GM12878 (cell line): ENCODE results near the gene CAPRIN2. TPM values are rescaled to one million over a fixed set of nuclear protein-coding genes. Genes with fewer than 3 reads are reported as not detected.

ENCODE experiments used
- ATAC-seq: fragments of 200-7000 bp; cut with Tn5 transposase; 3 replicates; pipeline ENCODE4 v1.9.1; 2020; ENCODE audit warnings: mild to moderate bottlenecking, moderate library complexity
- BruUV-seq: library from RNA; stranded (reverse); fragments of 400-500 nt; replicated peaks from 2 replicates; lab custom pipeline; 2021; lab: Mats Ljungman, UMichigan
- CTCF ChIA-PET: fragments of 300-600 bp; sonication (Branson Sonifier 250); formaldehyde crosslinking; extraction: SDS; loops from one replicate; lab custom pipeline; 2021; ENCODE audit warnings: inconsistent platforms; lab: Yijun Ruan, JAX
- POLR2A ChIA-PET: fragments of 350-600 bp; formaldehyde crosslinking; extraction: SDS; loops from one replicate; lab custom pipeline; 2021; ENCODE audit warnings: inconsistent platforms; lab: Charles Lee
- RAD21 ChIA-PET: fragments of 300-600 bp; sonication (Branson Sonifier 250); formaldehyde crosslinking; loops from one replicate; lab custom pipeline; 2023; ENCODE audit warnings: antibody characterized with exemption; ENCODE audit not compliant: unreplicated experiment; lab: Charles Lee
- SMC1A ChIA-PET: fragments of 300-600 bp; sonication (Branson Sonifier 250); formaldehyde crosslinking; loops from one replicate; lab custom pipeline; 2023; ENCODE audit not compliant: unreplicated experiment, uncharacterized antibody; lab: Charles Lee
- DNase-seq: peaks from one replicate; pipeline ENCODE4 v3.0.0-alpha.2; 2011; ENCODE audit warnings: low read depth, low spot score
- FAIRE-seq: peaks from 3 replicates; lab custom pipeline; 2011; peaks lifted over from hg19 to GRCh38; lab: Jason Lieb, UNC
- H2AFZ ChIP-seq: 2 replicates; pipeline ENCODE4 v1.6.0; 2011; ENCODE audit warnings: low read depth, low read length, control low read depth; ENCODE audit not compliant: control insufficient read depth
- H3K27ac ChIP-seq: 2 replicates; pipeline ENCODE4 v1.5.1; 2011; ENCODE audit warnings: control low read depth; ENCODE audit not compliant: control insufficient read depth, insufficient read depth
- H3K27me3 ChIP-seq, 2 experiments: replicated peaks in 1 of 2; 2 replicates each; pipeline versions ENCODE4 v1.6.0 to v1.6.1; 2011; ENCODE audit warnings: low read length in 1 of 2; ENCODE audit not compliant: control insufficient read depth in 2 of 2, insufficient read depth in 2 of 2
- H3K36me3 ChIP-seq, 2 experiments: 2 replicates each; pipeline ENCODE4 v1.5.1; 2011; ENCODE audit warnings: low read length in 1 of 2; ENCODE audit not compliant: control insufficient read depth in 2 of 2, insufficient read depth in 2 of 2
- H3K4me1 ChIP-seq: 2 replicates; pipeline ENCODE4 v1.6.1; 2011; ENCODE audit warnings: mild to moderate bottlenecking, low read length, moderate library complexity, mixed read lengths; ENCODE audit not compliant: control insufficient read depth, insufficient read depth
- H3K4me2 ChIP-seq: 2 replicates; pipeline ENCODE4 v1.6.0; 2011; ENCODE audit warnings: control low read depth; ENCODE audit not compliant: control insufficient read depth, insufficient read depth
- H3K4me3 ChIP-seq: fragments of 200-600 bp; sonication (generic); 2 replicates; pipeline ENCODE4 v1.5.1; 2016
- H3K79me2 ChIP-seq: 2 replicates; pipeline ENCODE4 v1.6.0; 2011; ENCODE audit warnings: low read length; ENCODE audit not compliant: control insufficient read depth, insufficient read depth
- H3K9ac ChIP-seq: 2 replicates; pipeline ENCODE4 v1.8.0; 2011; ENCODE audit warnings: low read length, control low read depth, mixed read lengths; ENCODE audit not compliant: control insufficient read depth, insufficient read depth
- H3K9me3 ChIP-seq: replicated peaks from 3 replicates; pipeline ENCODE4 v1.5.1; 2011; ENCODE audit warnings: mild to moderate bottlenecking, low read length; ENCODE audit not compliant: control insufficient read depth, insufficient read depth
- H4K20me1 ChIP-seq: 2 replicates; pipeline ENCODE4 v1.6.0; 2011; ENCODE audit not compliant: control insufficient read depth, insufficient read depth
- ASH2L ChIP-seq: fragments of 300-600, 200-600 bp; sonication (generic); IDR thresholded peaks from 2 replicates; pipeline ENCODE4 v1.6.1; 2017; ENCODE audit warnings: low read depth, mild to moderate bottlenecking, borderline replicate concordance
- BCL11A ChIP-seq: IDR thresholded peaks from 2 replicates; pipeline ENCODE4 v1.6.1; 2011; ENCODE audit warnings: low read depth, low read length
- BMI1 ChIP-seq: fragments of 450-650 bp; IDR thresholded peaks from 2 replicates; pipeline ENCODE4 v1.6.1; 2016; ENCODE audit warnings: mild to moderate bottlenecking, moderate library complexity, borderline replicate concordance
- BRCA1 ChIP-seq: IDR thresholded peaks from 2 replicates; pipeline ENCODE4 v1.6.1; 2011; ENCODE audit warnings: low read depth, low read length, improper control_type of control experiment
- CHD4 ChIP-seq: fragments of 200-600 bp; sonication (generic); IDR thresholded peaks from 2 replicates; pipeline ENCODE4 v1.6.1; 2016; ENCODE audit warnings: mild to moderate bottlenecking
- CTCF ChIP-seq, 3 experiments: IDR thresholded peaks in 2 of 3; conservative IDR thresholded peaks in 1 of 3; 2 replicates each; pipeline ENCODE4 v1.5.1; 2011; ENCODE audit warnings: low read depth in 3 of 3, low read length in 3 of 3, mild to moderate bottlenecking in 3 of 3, control low read depth in 2 of 3, moderate library complexity in 2 of 3, inconsistent platforms in 1 of 3, mixed read lengths in 1 of 3; ENCODE audit not compliant: control insufficient read depth in 2 of 3, insufficient read depth in 1 of 3; ENCODE audit errors: extremely low read depth in 1 of 3
- ESRRA ChIP-seq: IDR thresholded peaks from 2 replicates; pipeline ENCODE4 v1.6.1; 2012; ENCODE audit warnings: mild to moderate bottlenecking, low read length, improper control_type of control experiment
- GATAD2B ChIP-seq: fragments of 450-650 bp; conservative IDR thresholded peaks from 2 replicates; pipeline ENCODE4 v1.6.1; 2017; ENCODE audit warnings: low read depth, mild to moderate bottlenecking, moderate library complexity
- MEF2A ChIP-seq: IDR thresholded peaks from 2 replicates; pipeline ENCODE4 v1.6.1; 2011; ENCODE audit warnings: low read depth, mild to moderate bottlenecking, low read length, moderate library complexity; ENCODE audit not compliant: insufficient read depth
- MXI1 ChIP-seq: fragments of 150-350 bp; IDR thresholded peaks from 2 replicates; pipeline ENCODE4 v1.6.1; 2011; ENCODE audit warnings: low read depth, mild to moderate bottlenecking, inconsistent platforms, low read length, improper control_type of control experiment
- MYB ChIP-seq: fragments of 150-350 bp; IDR thresholded peaks from 2 replicates; pipeline ENCODE4 v1.6.1; 2014; ENCODE audit warnings: mild to moderate bottlenecking, low read depth, low read length, borderline replicate concordance
- NFIC ChIP-seq: IDR thresholded peaks from 2 replicates; pipeline ENCODE4 v1.6.1; 2012; ENCODE audit warnings: low read depth, mild to moderate bottlenecking, inconsistent platforms, low read length, moderate library complexity
- NRF1 ChIP-seq: conservative IDR thresholded peaks from 2 replicates; pipeline ENCODE4 v1.6.1; 2011; ENCODE audit warnings: mild to moderate bottlenecking, low read depth, low read length, improper control_type of control experiment
- POLR2AphosphoS2 ChIP-seq: IDR thresholded peaks from 2 replicates; pipeline ENCODE4 v1.6.1; 2011; ENCODE audit warnings: low read depth, mild to moderate bottlenecking, low read length, improper control_type of control experiment, moderate library complexity
- SRF ChIP-seq, 2 experiments: IDR thresholded peaks; 2 replicates each; pipeline ENCODE4 v1.6.1; 2011; ENCODE audit warnings: low read depth in 2 of 2, low read length in 2 of 2, mild to moderate bottlenecking in 1 of 2, moderate library complexity in 1 of 2
- TCF7 ChIP-seq: IDR thresholded peaks from 2 replicates; pipeline ENCODE4 v1.6.1; 2014; ENCODE audit warnings: antibody characterized with exemption, borderline replicate concordance
- WRNIP1 ChIP-seq: IDR thresholded peaks from 2 replicates; pipeline ENCODE4 v1.6.1; 2011; ENCODE audit warnings: low read depth, low read length, improper control_type of control experiment, borderline replicate concordance
- YY1 ChIP-seq: IDR thresholded peaks from 2 replicates; pipeline ENCODE4 v1.6.1; 2011; ENCODE audit warnings: low read depth, mild to moderate bottlenecking, low read length
- ZBED1 ChIP-seq: IDR thresholded peaks from 2 replicates; pipeline ENCODE4 v1.6.1; 2016; ENCODE audit warnings: borderline replicate concordance
- WGBS: methylation state at CpG from one replicate; pipeline ENCODE4 v1.1.6; 2016; ENCODE audit warnings: low lambda C conversion rate; ENCODE audit not compliant: insufficient replicate concordance, insufficient coverage; ENCODE audit errors: missing lambda C conversion rate; 5-methylcytosine and 5-hydroxymethylcytosine counted together
- in situ Hi-C: fragments of 300-500 bp; cut with MboI; formaldehyde crosslinking; loops from 9 replicates; pipeline ENCODE4 v1.14.3; 2018; ENCODE audit warnings: mixed read lengths
- intact Hi-C: fragments of 100-400 bp; cut with micrococcal nuclease; formaldehyde crosslinking; loops from one replicate; pipeline ENCODE4 v1.14.2; 2022; ENCODE audit not compliant: unreplicated experiment
- polyA plus RNA-seq, 11 experiments: library from polyadenylated mRNA; depleted of rRNA in 4 of 11; unstranded in 6 of 11; stranded (reverse) in 5 of 11; fragments of >200 nt; fragmentation: Nextera tagmentation in 4 of 11; fragmentation: Illumina TruSeq in 1 of 11; extraction: Ambion mirVana in 4 of 11; extraction: Trizol in 1 of 11; gene quantifications; 1 replicate in 1 of 11; 2 replicates in 10 of 11; pipeline versions ENCODE4 v1.2.1 to v1.2.3, GENCODE V29; 2011 to 2016; ENCODE audit warnings: inconsistent platforms in 2 of 11, missing spikeins in 2 of 11, low read depth in 1 of 11
- total RNA-seq, 4 experiments: library from RNA; depleted of rRNA in 3 of 4; stranded (reverse); fragments of >200 nt in 3 of 4; fragmentation: Illumina TruSeq in 1 of 4; extraction: Trizol in 1 of 4; gene quantifications; 2 replicates each; pipeline versions ENCODE4 v1.2.1 to v1.2.3, GENCODE V29; 2013 to 2021

Gene CAPRIN2
- total and polyA plus RNA-seq, 10 of the 15 experiments (the other 5 are each of a cell fraction or from before 2014, with no cell fraction given) = 1.2 to 13.6 (median 8.2) TPM

GRCh38 chr12:30753233-30753632 is 1.5 kb downstream of the CAPRIN2 start (continued):
- TF ChIP-seq TCF7 (no peak), ESRRA (no peak), NRF1 (no peak), YY1 (0 out of 2 replicates have a peak, but pooled peaks have one; percentile 7), BCL11A (no peak), CHD4 (no peak), ASH2L (no peak)

- Histone ChIP-seq H3K9ac (no peak overlapping the region), H3K9me3 (no peaks in the 10 kb centered on the region), H3K36me3 (no peaks in the 10 kb centered on the region), H4K20me1 (no peaks in the 10 kb centered on the region), H2AFZ (no peak overlapping the region), H3K4me3 (no peak overlapping the region), H3K4me2 (no peak overlapping the region), H3K4me1 (peaks cover 3% of the 10 kb centered on the region; the same call in 1 of the 2 replicates), H3K27ac (no peak overlapping the region), H3K27me3 (no peaks in the 10 kb centered on the region), H3K79me2 (no peaks in the 10 kb centered on the region)
- POLR2A ChIA-PET = no interaction called here
- intact Hi-C loops (no loop called here), in situ Hi-C loops (no loop called here)
- ATAC-seq (no peak), FAIRE-seq (no peak), DNase-seq (no peak)
- CTCF ChIA-PET = interaction anchor here (0.6 to 3.0 kb wide), 7 partner anchors 8 to 247 kb away, joined by 3 to 17 read pairs (median 6); partner anchors contain the start of gene IPO8
- TF ChIP-seq MXI1 (no peak), BRCA1 (no peak), SRF (IDR thresholded peaks at IDR 0.05; ENCODE audit: low read depth in 2 of 2, low read length in 2 of 2) (no peak), WRNIP1 (no peak), BMI1 (no peak), POLR2AphosphoS2 (no peak), ZBED1 (no peak), NFIC (no peak), CTCF (IDR thresholded peaks at IDR 0.05 in 2 of 3, conservative IDR thresholded peaks at IDR 0.05 in 1 of 3; ENCODE audit: control insufficient read depth in 2 of 3, extremely low read depth in 1 of 3, insufficient read depth in 1 of 3, low read depth in 3 of 3, low read length in 3 of 3) (no peak), MYB (no peak), GATAD2B (no peak), MEF2A (no peak)
- BruUV-seq = no TSS peak
- WGBS = 99% methylated on average over 3 of the region's 3 CpGs
- SMC1A ChIA-PET = interaction anchor here (0.7 to 3.0 kb wide), 6 partner anchors 8 to 62 kb away, joined by 4 to 23 read pairs (median 4); no protein-coding TSS in a partner anchor
- RAD21 ChIA-PET = no interaction called here
Measured at GRCh38 chr12:30752255-30752654, 2.5 kb downstream of the CAPRIN2 start.
